ENCODE results near the gene PROKR1. TPM values are rescaled to one million over a fixed set of nuclear protein-coding genes. Genes with fewer than 3 reads are reported as not detected.

PROKR1 gene
- total RNA-seq (2022; extraction: Qiagen RNA extraction), result 0.01 to 0.05 TPM (median 0.04 TPM) in 3 of 5 replicates, not detected in the others

GRCh38 chr2:68643011-68643873 is at the start of gene PROKR1:
Gene PROKR1 (plus strand): TSS chr2:68643579. CDS start chr2:68645822, 2,243 bp downstream.

Other genes starting within 250 kb of the PROKR1 start
- 0.43 to 0.64 TPM (median 0.53 TPM) in 5 replicates for gene FBXO48, start 176.3 kb upstream of the PROKR1 start, total RNA-seq (2022; extraction: Qiagen RNA extraction)
- 0.58 to 0.80 TPM (median 0.72 TPM) in 5 replicates for gene APLF, start 176.0 kb upstream of the PROKR1 start, total RNA-seq (2022; extraction: Qiagen RNA extraction)
- 0.11 to 0.47 TPM (median 0.37 TPM) in 5 replicates for gene ARHGAP25, start 91.2 kb downstream of the PROKR1 start, total RNA-seq (2022; extraction: Qiagen RNA extraction)
- not detected in 5 replicates for gene BMP10, start 227.8 kb downstream of the PROKR1 start, total RNA-seq (2022; extraction: Qiagen RNA extraction)